HG03460 (cell line): Measurements from ENCODE around the gene DNAJB11.
"Not testable (repeated sequence)": the region's sequence is repeated elsewhere in the genome, so short reads cannot be mapped to it uniquely, and the experiment has no call there.

ENCODE experiments used
- ATAC-seq: cut with Tn5 transposase; IDR thresholded peaks from one replicate; pipeline ENCODE4 v1.9.1; 2021; ENCODE audit not compliant: unreplicated experiment

Gene DNAJB11

DNA sequence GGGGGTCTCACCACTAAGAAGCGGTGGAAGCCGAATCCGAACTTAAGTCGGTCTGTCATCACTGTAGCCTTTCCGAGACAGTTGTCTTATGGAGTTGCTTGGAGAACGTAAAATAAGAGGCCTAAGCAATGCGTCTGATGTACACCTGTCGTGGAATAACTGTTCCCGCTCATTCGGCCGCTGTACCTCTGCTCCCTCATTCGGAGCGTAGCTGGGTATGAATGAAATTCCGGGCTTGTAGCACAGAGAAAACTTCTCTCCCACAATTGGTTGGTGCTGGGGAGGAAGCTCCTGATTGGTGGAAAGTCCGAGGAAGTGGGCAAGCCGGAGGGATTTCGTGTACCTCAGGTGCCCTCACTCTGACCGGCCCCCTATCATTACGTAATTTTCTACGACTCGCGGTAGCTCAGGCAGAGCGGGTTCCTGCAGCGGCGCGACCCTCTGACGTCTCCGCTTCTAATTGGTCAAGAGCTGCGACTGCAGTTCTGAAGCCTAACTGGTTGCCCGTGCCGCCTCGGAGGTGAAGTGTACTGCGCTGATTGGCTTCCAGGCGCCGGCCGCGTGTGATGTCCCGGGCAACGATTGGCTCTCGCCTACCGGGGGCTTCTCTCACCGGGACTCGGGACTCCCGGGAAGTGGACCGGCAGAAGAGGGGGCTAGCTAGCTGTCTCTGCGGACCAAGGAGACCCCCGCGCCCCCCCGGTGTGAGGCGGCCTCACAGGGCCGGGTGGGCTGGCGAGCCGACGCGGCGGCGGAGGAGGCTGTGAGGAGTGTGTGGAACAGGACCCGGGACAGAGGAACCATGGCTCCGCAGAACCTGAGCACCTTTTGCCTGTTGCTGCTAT lies at the start of gene DNAJB11:
Gene DNAJB11 (plus strand): TSS at position 625 of the 845 bp plus-strand sequence. CDS start 178 bp downstream, at position 803.
- peak; percentile 89 for ATAC-seq

DNA sequence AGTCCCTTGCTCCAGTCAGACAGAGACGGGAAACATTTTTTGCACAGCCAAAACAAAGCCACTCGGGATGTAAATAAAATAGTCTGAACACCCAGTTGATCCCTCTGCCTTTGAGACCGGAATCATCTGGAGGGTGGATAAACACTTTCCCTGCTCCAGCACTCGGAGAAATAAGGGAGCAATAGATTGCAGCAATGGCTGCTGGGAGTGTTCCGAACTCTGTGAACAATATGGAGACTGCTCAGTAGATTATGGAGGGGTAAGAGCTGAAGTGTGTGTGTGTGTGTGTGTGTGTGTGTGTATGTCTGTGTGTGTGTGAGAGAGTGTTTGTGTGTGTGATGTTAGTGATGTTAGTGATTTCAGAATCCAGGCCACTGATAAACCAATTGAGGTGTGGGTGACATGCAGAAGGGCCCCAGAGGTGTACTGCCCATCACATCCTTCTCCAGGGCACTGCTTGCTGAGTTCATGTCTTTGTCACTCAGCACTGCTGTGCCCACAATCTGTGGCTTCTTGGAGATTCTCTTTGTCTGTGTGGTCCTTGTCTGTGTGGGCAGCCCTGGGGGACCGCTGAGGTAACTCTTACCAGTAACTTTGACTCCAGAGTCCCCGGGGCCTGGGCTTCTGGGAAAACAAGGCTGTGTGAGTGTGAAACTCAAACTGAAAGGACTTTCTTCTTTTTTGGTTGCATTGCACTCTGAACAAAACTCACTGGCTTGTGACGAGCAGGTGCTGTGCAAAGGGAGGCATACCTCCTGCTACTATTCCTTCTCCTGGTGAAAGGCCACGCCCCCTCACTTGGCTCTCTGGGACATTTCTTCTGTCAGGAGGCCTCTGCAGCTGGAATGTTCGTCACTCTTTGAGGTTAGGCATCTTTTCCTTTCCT lies 49.3 kb upstream of the DNAJB11 start:
- ATAC-seq = peak; percentile 52

DNA sequence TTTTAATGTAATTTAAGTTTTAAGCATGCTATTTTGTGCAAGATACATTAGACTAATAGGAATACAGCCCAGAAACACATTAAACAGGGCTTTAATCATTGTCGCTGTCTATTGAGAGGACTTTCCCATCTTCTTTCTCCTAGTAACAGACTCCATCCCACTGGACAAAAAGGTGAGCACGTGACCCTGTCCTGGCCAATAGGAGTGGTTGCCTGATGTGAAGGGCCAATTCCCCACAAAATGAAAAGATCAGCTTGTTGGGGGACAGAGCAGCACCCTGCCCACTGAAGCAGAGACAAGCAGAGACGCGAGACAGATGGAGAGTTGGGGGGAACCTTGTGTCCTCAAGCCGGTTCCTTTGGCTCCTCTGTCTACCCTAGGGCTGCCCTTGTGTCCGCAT lies 47.5 kb upstream of the DNAJB11 start:
- ATAC-seq = no peak

DNA sequence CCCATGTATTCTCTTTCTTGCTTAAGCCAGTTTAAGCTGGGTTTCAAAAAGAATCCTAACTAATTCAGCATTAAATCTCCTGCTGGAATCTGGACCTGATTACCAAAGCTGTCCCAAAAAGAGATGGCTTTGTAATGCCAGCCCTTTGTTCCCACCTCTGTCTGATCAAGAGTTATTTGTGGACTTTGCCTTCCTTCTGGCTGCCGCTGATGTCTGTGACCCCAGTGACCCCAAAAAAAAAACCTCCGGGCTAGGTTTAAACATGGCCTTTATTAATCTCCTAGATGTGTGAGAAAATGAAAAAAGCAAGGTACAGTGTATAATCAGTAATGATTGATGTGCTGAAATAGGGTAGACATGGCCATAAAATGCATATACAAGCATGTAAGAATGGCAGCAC lies 47.1 kb upstream of the DNAJB11 start:
- ATAC-seq = no peak

DNA sequence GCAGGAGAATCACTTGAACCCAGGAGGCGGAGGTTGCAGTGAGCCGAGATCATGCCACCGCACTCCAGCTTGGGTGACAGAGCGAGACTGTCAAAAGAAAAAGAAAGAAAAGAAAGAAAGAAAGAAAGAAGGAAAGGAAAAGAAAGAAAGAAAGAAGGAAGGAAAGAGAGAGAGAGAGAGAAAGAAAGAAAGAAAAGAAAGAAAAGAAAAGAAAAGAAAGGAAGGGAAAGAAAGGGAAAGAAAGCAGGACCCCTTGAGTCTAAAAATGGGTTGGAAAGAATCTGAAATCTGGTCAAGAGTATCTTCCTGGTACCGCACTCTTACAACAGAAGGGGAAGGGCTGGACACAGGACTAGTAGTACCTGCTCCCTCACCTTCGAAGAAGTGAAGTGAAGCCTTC lies 45.9 kb upstream of the DNAJB11 start:
- ATAC-seq = no peak

DNA sequence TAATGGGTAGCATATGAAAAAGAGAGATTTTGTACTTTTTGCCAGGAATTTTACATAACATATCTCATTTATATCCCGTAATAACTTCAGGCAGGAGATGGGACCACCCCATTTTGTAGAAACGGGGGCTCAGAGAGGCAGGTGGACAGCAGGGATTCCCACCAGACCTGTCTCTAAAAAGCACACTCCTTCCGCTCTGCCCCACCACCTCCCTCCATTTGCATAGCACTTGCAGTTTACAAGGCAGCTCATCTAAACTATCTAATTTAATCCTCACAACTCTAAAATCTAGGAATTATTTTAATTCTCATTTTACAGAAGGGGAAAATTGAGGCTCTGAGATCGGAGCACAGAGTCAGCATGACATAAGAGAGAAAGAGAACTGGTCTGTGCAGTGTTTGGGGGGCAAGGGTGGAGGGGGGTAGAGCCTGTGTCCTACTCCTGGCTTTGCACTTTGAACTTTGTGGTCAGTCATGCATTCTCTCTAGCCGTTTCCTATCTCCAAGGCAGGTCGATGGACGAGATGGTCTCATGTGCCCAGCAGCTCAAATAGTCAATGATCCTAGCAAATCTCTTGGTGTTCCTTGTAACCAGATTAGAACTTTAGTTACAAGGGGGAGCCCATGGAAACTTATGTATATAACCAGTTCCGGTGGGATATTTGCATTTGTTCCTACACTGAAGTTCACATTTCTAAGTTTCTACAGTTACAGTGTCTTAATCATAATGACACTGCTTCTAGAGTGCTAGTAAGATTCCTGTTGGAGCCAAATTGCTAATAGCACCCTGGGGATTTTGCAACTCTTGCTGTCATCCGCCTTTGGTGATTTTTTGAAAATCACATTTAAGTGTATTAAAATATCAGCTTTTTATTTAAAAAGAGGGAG lies 44.9 kb upstream of the DNAJB11 start:
- ATAC-seq = peak; percentile 22

DNA sequence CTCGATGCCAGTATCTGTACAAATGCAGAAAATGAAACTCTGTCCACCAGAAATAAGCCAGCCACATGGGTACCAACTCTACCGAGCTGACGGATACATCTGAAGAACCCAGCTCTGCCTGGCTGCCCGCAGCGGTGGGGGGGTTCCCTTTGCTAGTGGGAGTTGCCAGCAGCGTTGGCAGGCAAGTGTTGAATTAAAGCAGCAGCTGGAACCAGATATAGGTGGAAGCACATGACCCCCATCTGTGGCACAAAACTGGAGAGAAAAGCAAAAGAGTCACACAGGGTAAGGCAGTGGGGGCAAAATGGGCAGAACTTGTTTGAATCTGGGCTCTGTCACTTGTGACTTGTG lies 44.3 kb upstream of the DNAJB11 start:
- ATAC-seq = peak; percentile 48

DNA sequence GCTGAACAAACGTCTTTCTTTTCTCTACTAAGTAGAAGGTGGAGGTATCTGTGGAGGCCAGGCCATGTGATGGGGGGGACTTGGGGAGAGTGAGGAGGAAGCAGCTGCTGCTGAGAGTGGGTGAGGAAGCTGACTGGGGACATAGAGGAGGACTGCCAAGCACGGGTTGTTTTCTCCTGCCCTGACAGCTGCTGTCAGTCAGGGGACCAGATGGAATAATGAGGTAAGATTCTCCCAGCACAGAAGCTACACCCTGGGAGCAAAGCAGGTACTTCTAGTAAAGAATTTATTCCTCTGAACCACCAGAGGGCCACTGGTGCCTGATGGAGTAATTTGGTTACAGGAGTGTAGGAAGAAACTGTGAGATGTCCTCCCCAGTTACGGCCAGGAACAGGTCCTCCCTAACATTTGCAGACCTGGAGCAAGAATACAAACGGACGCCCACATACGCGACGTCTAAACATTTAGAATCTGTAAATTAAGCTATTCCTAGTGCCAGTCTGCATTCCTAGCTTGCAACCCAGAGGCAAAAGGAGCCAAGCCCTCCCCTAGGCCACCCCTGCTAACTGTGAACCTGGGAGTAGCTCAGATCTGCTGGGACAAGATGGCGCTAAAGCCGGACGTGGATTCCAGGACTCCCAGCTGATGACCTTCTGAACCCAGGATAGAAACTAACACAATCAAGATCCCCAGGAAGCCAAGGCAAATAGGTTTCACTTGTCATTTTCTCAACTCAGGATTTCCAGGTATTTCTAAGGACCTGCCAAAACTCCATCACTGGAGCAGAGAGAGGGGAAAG lies 41.1 kb upstream of the DNAJB11 start:
- ATAC-seq = no peak

DNA sequence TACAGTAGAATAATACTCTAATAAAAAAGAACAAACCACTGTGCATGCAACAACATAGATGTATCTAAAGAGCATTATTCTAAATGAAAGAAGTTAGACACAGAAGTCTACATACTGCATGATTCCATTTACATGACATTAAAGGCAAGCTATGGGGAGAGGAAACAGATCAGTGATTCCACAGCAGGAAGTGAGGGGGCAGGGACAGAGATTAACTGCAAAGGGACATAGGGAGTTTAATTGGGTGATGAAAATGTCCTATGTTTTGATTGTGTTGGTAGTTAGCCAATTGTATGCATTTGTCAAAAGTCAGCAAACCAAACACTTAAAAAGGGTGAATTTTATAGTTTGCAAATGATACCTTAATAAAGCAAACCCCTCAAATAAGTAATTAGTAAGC lies 40.1 kb upstream of the DNAJB11 start:
- ATAC-seq = no peak

DNA sequence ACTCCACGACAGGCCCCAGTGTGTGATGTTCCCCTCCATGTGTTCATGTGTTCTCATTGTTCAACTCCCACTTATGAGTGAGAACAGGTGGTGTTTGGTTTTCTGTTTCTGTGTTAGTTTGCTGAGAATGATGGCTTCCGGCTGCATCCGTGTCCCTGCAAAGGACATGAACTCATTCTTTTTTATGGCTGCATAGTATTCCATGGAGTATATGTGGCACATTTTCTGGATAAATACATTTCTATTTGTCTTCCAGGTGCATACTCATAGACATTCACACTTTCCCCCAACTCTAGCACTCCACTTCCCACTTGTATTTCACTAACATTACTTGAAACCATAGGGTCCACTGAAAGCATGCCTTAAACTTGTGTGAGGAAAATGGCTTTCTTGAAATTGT lies 38.8 kb upstream of the DNAJB11 start:
- ATAC-seq = not testable (repeated sequence)

DNA sequence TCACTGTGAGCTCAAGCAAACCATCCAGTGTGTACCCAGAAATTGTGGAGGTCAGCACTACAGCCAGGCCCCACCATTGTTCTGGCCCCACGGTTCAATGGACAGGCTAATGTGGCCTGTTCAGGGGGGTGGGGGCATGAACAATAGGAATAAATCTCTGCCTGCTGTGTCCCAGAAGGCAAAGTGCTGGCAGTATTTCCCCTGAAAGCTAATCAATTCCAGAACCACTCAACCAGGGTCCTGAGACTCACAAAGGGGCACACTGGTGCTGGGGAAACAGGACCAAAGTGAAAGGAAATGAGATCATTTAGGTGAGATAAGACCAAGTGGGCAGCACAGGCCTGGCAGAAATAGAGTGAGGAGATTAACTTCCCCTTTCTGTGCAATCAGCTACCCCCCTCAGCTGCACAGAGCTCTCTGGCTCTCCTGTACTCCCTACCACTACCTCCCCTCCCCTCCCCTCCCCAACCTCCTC lies 37.9 kb upstream of the DNAJB11 start:
- ATAC-seq = peak; percentile 67

DNA sequence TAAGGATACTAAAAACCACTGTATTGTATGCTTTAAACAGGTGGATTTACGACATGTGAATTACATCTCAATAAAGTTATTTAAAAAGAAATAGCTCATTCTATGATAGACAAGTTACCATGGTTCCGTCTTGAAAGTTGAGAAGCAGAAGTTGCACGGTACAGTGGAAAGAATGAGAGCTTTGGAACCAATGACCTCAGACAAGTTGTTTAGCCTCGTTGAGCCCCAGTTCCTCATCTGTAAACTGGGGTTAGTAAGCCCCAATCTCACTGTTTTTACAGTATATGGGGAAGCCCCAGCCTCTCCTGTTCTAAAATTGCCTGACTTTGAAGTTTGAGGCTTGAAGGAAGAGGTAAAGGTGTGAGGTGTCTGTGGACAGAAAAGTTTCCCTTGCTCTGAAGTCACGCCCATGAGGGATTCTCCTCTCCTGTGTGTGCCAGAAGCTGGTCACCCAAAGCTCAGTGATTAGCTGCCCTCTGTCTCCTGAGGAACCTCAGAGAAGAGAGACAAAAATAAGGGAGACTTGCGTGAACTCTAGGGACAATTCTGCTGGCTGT lies 36.3 kb upstream of the DNAJB11 start:
- ATAC-seq = peak; percentile 81

DNA sequence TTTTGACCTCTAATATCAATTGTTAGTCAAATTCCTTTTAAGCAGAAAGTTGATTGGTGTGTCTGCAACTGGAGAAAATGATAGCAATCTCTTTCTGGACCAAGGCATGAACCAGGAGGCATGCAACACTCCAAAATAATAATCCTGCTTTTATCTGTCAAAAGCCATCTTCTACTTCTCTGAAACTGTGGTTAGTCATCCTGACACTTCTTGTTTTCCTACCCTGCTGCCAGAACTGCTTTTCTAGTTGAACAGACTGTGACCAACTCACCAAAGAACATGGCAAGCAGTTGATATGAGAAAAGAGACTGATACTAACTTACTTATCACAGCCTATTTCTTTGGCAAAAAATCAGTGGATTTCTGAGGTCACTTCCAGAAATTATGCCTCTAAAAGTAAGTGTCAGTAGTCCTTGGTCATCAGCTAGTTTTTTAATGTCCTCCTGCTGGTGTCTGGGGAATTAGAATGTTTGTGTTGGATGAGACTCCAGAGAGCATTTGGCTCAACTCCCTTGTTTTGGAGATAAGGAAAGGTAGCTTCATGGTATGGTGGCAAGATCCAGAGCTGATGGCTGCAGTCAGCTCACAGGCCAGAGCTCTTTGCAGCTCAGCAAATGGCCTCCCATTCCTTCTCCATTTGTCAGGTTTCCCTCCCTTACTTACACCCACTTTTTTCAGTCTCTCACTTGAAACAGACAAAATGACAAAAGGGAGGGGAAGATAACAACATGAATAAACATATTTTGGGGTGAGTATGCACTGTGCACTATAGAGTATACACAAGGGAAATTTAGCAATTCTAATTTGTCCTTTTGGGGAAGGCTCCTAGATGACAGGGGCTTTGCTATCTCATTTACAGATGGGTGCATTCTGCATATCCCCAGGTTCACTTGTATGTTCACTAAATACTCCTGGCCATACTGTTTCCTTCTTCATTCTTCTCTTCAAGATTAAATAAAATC lies 33.4 kb upstream of the DNAJB11 start:
- no peak for ATAC-seq

DNA sequence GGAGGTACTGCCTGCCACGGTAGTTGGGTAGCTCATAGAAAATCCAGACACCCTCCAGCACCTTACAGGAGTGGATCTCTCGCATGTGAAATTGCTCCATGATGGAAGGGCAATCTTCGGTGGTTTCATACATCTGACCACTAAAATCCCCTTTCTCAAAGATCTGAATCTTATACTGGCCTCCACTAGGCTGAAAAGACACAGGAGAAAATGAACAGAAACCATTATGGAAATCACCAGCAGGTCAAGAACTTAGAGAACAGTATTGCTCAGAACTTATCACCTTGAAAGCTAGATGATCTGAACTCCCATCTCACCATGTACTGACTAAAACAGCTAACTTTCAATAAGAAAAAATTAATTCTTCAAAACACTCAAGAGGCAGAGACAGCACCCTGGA lies 31.7 kb upstream of the DNAJB11 start:
- ATAC-seq = no peak

DNA sequence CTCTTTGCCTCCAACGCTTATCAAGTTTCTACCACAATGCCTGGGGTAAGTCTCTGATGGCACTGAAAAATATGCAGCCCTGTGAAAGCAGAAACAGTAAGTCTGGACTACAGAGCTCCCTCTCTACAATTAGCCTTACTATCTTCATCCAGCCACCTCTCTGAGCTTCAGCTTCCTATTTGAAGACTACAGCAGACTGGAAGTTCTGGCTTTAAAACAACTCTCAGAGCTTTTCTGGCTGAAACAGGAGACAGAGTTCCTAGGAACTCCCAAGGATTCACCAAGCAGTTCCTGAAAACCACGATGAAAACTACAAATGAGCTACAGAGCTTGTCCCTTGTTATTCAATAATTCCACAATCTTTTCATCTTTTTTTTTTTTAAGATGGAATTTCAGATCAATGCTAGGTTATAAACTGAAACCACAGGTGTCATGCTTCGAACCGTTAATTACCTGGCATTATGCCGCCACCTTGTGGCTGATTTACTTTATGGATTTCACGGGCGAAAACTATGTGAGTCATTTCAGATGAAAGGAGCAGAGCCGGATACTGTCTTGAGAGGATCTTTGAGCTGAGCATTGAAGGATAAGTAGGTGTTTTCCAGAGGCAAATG lies 30.2 kb upstream of the DNAJB11 start:
- peak; percentile 55 for ATAC-seq

DNA sequence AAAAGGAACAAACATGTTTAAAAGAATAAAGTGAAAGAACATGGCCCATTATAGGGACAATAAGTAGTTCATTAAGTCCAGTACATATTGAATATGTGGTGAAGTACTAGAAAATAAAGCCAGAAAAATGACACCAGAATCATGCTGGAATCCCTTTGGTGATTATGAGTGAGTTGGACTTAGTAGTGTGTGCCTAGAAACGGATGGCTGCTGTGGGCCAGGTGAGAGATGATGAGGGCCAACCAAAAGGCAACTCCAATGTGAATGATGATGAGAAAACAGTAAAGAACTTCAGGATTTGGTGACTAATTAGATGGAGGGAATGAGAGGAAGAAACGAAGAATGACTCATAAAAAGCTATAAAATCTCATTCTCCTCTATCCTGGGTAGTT lies 29.7 kb upstream of the DNAJB11 start:
- ATAC-seq = no peak

DNA sequence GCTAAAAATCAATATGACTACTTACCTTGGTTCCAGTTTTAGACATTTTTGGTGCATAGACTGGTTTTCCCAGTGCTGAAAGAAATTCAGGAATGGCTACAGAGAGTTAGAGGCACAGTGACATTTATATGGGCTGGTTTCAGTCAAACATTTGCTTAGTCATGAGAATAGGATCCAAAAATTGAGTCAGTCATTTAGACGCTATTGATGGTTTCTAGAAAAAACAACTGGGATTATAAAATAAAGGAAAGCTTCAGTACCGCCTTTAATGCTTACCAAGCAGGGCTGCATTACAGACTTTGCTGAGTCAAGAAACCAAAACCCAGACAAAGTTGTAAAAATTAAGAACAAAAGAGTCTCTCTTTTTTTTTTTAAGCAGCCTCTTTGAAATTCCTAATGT lies 26.2 kb upstream of the DNAJB11 start, which contains the start of gene CRYGS:
Gene CRYGS (minus strand): TSS at position 100 of the 400 bp plus-strand sequence. CDS start 54 bp downstream, at position 46.
- ATAC-seq = no peak

DNA sequence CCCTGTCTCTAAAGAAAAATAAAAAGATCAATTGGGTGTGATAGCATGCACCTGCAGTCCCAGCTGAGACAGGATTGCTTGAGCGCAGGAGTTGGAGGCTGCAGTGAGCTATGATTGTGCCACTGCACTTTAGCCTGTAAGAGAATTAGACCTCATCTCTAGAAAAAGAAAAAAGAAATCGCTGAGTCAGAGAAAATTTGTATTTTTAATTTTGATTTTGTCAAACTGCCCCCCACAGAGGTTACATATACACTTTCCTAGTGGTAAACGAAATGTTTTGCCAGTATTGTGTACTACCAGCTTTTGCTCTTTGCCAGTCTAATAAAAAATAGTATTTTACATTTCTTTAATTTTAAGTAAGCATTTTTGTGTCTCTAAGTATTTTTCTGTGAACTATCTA lies 21.0 kb upstream of the DNAJB11 start:
- ATAC-seq = no peak
